ENCODE results near the gene RUNX2.

- TF ChIP-seq CTBP1 (IDR thresholded peaks at IDR 0.05; ENCODE audit: borderline replicate concordance): no peak
- TF ChIP-seq HDGF (IDR thresholded peaks at IDR 0.05; ENCODE audit: borderline replicate concordance): no peak
- TF ChIP-seq BHLHE40 (IDR thresholded peaks at IDR 0.05; ENCODE audit: borderline replicate concordance): no peak
- no peak for TF ChIP-seq SP1 (IDR thresholded peaks at IDR 0.05)
- no peak for TF ChIP-seq SUZ12 (IDR thresholded peaks at IDR 0.05)
- no peak for TF ChIP-seq ZNF384 (IDR thresholded peaks at IDR 0.05)
- TF ChIP-seq ARNT (IDR thresholded peaks at IDR 0.05): no peak
- no peak for TF ChIP-seq PKNOX1 (IDR thresholded peaks at IDR 0.05)
- TF ChIP-seq FOXK2 (IDR thresholded peaks at IDR 0.05): no peak
- no peak for TF ChIP-seq FOXM1 (IDR thresholded peaks at IDR 0.05; ENCODE audit: borderline replicate concordance)
- TF ChIP-seq L3MBTL2 (conservative IDR thresholded peaks at IDR 0.05): no peak
- no peak for TF ChIP-seq NFRKB (IDR thresholded peaks at IDR 0.05)
- no peak for TF ChIP-seq ELF4 (IDR thresholded peaks at IDR 0.05)
Measured at GRCh38 chr6:45577836-45578504, 249.8 kb downstream of the RUNX2 start.

All from HEK293T (cell line).